Left ventricle myocardium inferior (tissue), 1 donor: Measurements from ENCODE around the gene IDE. TPM values are rescaled to one million over a fixed set of nuclear protein-coding genes. Genes with fewer than 3 reads are reported as not detected.
"Not testable (repeated sequence)": the region's sequence is repeated elsewhere in the genome, so short reads cannot be mapped to it uniquely, and the experiment has no call there.

Experiments used
- DNase-seq: peaks from one replicate; pipeline ENCODE4 v3.0.0-alpha.2; 2020
- H3K27ac ChIP-seq: fragments of 200-600 bp; replicated peaks from 2 replicates; pipeline ENCODE4 v1.8.0; 2021
- H3K27me3 ChIP-seq: fragments of 200-600 bp; 2 replicates; pipeline ENCODE4 v1.8.0; 2021; ENCODE audit warnings: low read depth
- H3K36me3 ChIP-seq: fragments of 200-600 bp; 2 replicates; pipeline ENCODE4 v1.8.0; 2021
- H3K4me1 ChIP-seq: fragments of 200-600 bp; 2 replicates; pipeline ENCODE4 v1.8.0; 2021
- H3K4me3 ChIP-seq: fragments of 200-600 bp; 2 replicates; pipeline ENCODE4 v1.8.0; 2021; ENCODE audit warnings: mild to moderate bottlenecking, moderate library complexity
- H3K9me3 ChIP-seq: fragments of 200-600 bp; replicated peaks from 2 replicates; pipeline ENCODE4 v1.8.0; 2021
- CTCF ChIP-seq: fragments of 200-600 bp; IDR thresholded peaks from 2 replicates; pipeline ENCODE4 v1.8.0; 2021; ENCODE audit warnings: antibody characterized with exemption, mild to moderate bottlenecking, borderline replicate concordance
- intact Hi-C: fragments of 100-400 bp; cut with micrococcal nuclease; formaldehyde crosslinking; loops from one replicate; pipeline ENCODE4 v1.11.0; 2022
- total RNA-seq: library from RNA; stranded (reverse); fragmentation: NEBNext Ultra II Directional; extraction: Animal tissue kit (Norgen Biotek cat#: 25700); gene quantifications from one replicate; pipeline ENCODE4 v1.2.1, GENCODE V29; 2021
- donor health status: DM: no; HTN: yes; CAD: no; lungs with severe emphysema.

Gene IDE
- total RNA-seq, 1 donor from 2014 or later, result 42.1 TPM

GRCh38 chr10:92475357-92475868 is 98.5 kb downstream of the IDE start:
- Histone ChIP-seq H3K36me3 (peaks cover 81% of the 10 kb centered on the region), H3K27ac (no peak overlapping the region), H3K4me1 (no peaks in the 10 kb centered on the region), H3K27me3 (no peaks in the 10 kb centered on the region), H3K4me3 (no peak overlapping the region), H3K9me3 (no peaks in the 10 kb centered on the region)
- DNase-seq, result no peak
- no peak for TF ChIP-seq CTCF
- intact Hi-C loops, result no loop called here

- peaks cover 95% of the 10 kb centered on the region for H3K36me3 ChIP-seq
- no peak for DNase-seq
- H3K9me3 ChIP-seq, result no peaks in the 10 kb centered on the region
- intact Hi-C loops, result no loop called here
- H3K4me3 ChIP-seq, result no peak overlapping the region
- no peak for TF ChIP-seq CTCF
- H3K4me1 ChIP-seq, result no peaks in the 10 kb centered on the region
- H3K27ac ChIP-seq, result no peak overlapping the region
- no peaks in the 10 kb centered on the region for H3K27me3 ChIP-seq
Observed at GRCh38 chr10:92470026-92470425, 103.9 kb downstream of the IDE start.

GRCh38 chr10:92464364-92464763 is 109.5 kb downstream of the IDE start:
- intact Hi-C loops, result no loop called here
- Histone ChIP-seq H3K36me3 (peaks cover 96% of the 10 kb centered on the region), H3K27me3 (no peaks in the 10 kb centered on the region), H3K9me3 (no peaks in the 10 kb centered on the region), H3K27ac (no peak overlapping the region), H3K4me3 (no peak overlapping the region), H3K4me1 (no peaks in the 10 kb centered on the region)
- DNase-seq, result no peak
- TF ChIP-seq CTCF, result no peak

GRCh38 chr10:92463582-92463981 is 110.3 kb downstream of the IDE start:
- Histone ChIP-seq H3K4me3 (no peak overlapping the region), H3K36me3 (peaks cover 96% of the 10 kb centered on the region), H3K4me1 (no peaks in the 10 kb centered on the region), H3K9me3 (no peaks in the 10 kb centered on the region), H3K27ac (no peak overlapping the region), H3K27me3 (no peaks in the 10 kb centered on the region)
- DNase-seq, result no peak
- intact Hi-C loops, result no loop called here
- TF ChIP-seq CTCF, result no peak

GRCh38 chr10:92454955-92455354 is 118.9 kb downstream of the IDE start:
- H3K4me1 ChIP-seq, H3K9me3 ChIP-seq, H3K27ac ChIP-seq, DNase-seq, H3K4me3 ChIP-seq, intact Hi-C loops, H3K27me3 ChIP-seq: not testable (repeated sequence)
- peaks cover 81% of the 10 kb centered on the region for H3K36me3 ChIP-seq

- no peaks in the 10 kb centered on the region for H3K27me3 ChIP-seq
- H3K9me3 ChIP-seq, result no peaks in the 10 kb centered on the region
- DNase-seq, result no peak
- no peak overlapping the region for H3K4me3 ChIP-seq
- H3K4me1 ChIP-seq, result no peaks in the 10 kb centered on the region
- TF ChIP-seq CTCF, result no peak
- intact Hi-C loops, result no loop called here
- H3K27ac ChIP-seq, result no peak overlapping the region
- H3K36me3 ChIP-seq, result peaks cover 59% of the 10 kb centered on the region
Observed at GRCh38 chr10:92452313-92452712, 121.6 kb downstream of the IDE start.
